ENCODE measurements around the gene AKAP6.

Gene AKAP6

GRCh38 chr14:32332415-32333316, 3.6 kb downstream of the AKAP6 start:
- no peak for DNase-seq (ENCODE audit: low read depth)

GRCh38 chr14:32336702-32337101, 7.6 kb downstream of the AKAP6 start:
- no peak for DNase-seq (ENCODE audit: low read depth)

GRCh38 chr14:32337759-32338158, 8.7 kb downstream of the AKAP6 start:
- DNase-seq (ENCODE audit: low read depth): no peak

- DNase-seq (ENCODE audit: low read depth): no peak
Observed at GRCh38 chr14:32339188-32339587, 10.1 kb downstream of the AKAP6 start.

- no peak for DNase-seq (ENCODE audit: low read depth)
Observed at GRCh38 chr14:32341947-32342846, 13.1 kb downstream of the AKAP6 start.

- no peak for DNase-seq (ENCODE audit: low read depth)
Observed at GRCh38 chr14:32342847-32343194, 13.7 kb downstream of the AKAP6 start.

- no peak for DNase-seq (ENCODE audit: low read depth)
Observed at GRCh38 chr14:32343926-32344430, 14.9 kb downstream of the AKAP6 start.

GRCh38 chr14:32345311-32345791, 16.3 kb downstream of the AKAP6 start:
- no peak for DNase-seq (ENCODE audit: low read depth)

GRCh38 chr14:32349322-32349721, 20.2 kb downstream of the AKAP6 start:
- DNase-seq (ENCODE audit: low read depth): no peak

GRCh38 chr14:32350020-32350419, 20.9 kb downstream of the AKAP6 start:
- DNase-seq (ENCODE audit: low read depth): no peak

GRCh38 chr14:32352631-32353030, 23.5 kb downstream of the AKAP6 start:
- DNase-seq (ENCODE audit: low read depth): no peak

GRCh38 chr14:32354716-32355115, 25.6 kb downstream of the AKAP6 start:
- DNase-seq (ENCODE audit: low read depth): no peak

GRCh38 chr14:32358781-32359180, 29.7 kb downstream of the AKAP6 start:
- DNase-seq (ENCODE audit: low read depth): no peak

- no peak for DNase-seq (ENCODE audit: low read depth)
Observed at GRCh38 chr14:32361674-32362073, 32.6 kb downstream of the AKAP6 start.

GRCh38 chr14:32363761-32364160, 34.7 kb downstream of the AKAP6 start:
- no peak for DNase-seq (ENCODE audit: low read depth)

GRCh38 chr14:32364941-32365340, 35.8 kb downstream of the AKAP6 start:
- DNase-seq (ENCODE audit: low read depth): no peak

- DNase-seq (ENCODE audit: low read depth): no peak
Observed at GRCh38 chr14:32366256-32366879, 37.3 kb downstream of the AKAP6 start.

- no peak for DNase-seq (ENCODE audit: low read depth)
Observed at GRCh38 chr14:32366986-32367385, 37.9 kb downstream of the AKAP6 start.

GRCh38 chr14:32367516-32367915, 38.4 kb downstream of the AKAP6 start:
- no peak for DNase-seq (ENCODE audit: low read depth)

- DNase-seq (ENCODE audit: low read depth): no peak
Observed at GRCh38 chr14:32368107-32368506, 39.0 kb downstream of the AKAP6 start.

GRCh38 chr14:32370714-32371113, 41.6 kb downstream of the AKAP6 start:
- DNase-seq (ENCODE audit: low read depth): peak; percentile 87

- DNase-seq (ENCODE audit: low read depth): peak; percentile 90
Observed at GRCh38 chr14:32372154-32372553, 43.1 kb downstream of the AKAP6 start.

Data from ELR (cell line).